ENCODE results near the gene TMEM245.

- no peak for TF ChIP-seq EZH2phosphoT487 (IDR thresholded peaks at IDR 0.05)
- TF ChIP-seq, protein P1, sequence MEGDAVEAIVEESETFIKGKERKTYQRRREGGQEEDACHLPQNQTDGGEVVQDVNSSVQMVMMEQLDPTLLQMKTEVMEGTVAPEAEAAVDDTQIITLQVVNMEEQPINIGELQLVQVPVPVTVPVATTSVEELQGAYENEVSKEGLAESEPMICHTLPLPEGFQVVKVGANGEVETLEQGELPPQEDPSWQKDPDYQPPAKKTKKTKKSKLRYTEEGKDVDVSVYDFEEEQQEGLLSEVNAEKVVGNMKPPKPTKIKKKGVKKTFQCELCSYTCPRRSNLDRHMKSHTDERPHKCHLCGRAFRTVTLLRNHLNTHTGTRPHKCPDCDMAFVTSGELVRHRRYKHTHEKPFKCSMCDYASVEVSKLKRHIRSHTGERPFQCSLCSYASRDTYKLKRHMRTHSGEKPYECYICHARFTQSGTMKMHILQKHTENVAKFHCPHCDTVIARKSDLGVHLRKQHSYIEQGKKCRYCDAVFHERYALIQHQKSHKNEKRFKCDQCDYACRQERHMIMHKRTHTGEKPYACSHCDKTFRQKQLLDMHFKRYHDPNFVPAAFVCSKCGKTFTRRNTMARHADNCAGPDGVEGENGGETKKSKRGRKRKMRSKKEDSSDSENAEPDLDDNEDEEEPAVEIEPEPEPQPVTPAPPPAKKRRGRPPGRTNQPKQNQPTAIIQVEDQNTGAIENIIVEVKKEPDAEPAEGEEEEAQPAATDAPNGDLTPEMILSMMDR (IDR thresholded peaks at IDR 0.05): peak; percentile 30
Observed at GRCh38 chr9:109143881-109144562, 24.3 kb upstream of the TMEM245 start.
